GM23338 (cell line): ENCODE measurements around the gene MT1B. TPM values are rescaled to one million over a fixed set of nuclear protein-coding genes. Genes with fewer than 3 reads are reported as not detected.

Experiments
- ATAC-seq: fragments of 200-7000 bp; cut with Tn5 transposase; 3 replicates; pipeline ENCODE4 v1.9.1; 2020
- DNase-seq: peaks from one replicate; pipeline ENCODE4 v3.0.0-alpha.2; 2015; ENCODE audit warnings: low spot score
- H2AFZ ChIP-seq: fragments of 200-600 bp; sonication (generic); 2 replicates; pipeline ENCODE4 v1.8.0; 2016; ENCODE audit warnings: antibody characterized with exemption, mild to moderate bottlenecking, moderate library complexity
- H3F3A ChIP-seq: fragments of 200-600 bp; sonication (generic); replicated peaks from 2 replicates; pipeline ENCODE4 v1.8.0; 2017; ENCODE audit warnings: antibody characterized with exemption, mixed run types, low read depth
- H3K27ac ChIP-seq: fragments of 200-600 bp; sonication (generic); 2 replicates; pipeline ENCODE4 v1.6.1; 2016; ENCODE audit warnings: low read depth
- H3K27me3 ChIP-seq: fragments of 200-600 bp; sonication (generic); 2 replicates; pipeline ENCODE4 v1.8.0; 2016; ENCODE audit warnings: mild to moderate bottlenecking, mixed run types, moderate library complexity; ENCODE audit not compliant: insufficient read depth
- H3K36me3 ChIP-seq: fragments of 200-600 bp; sonication (generic); 2 replicates; pipeline ENCODE4 v1.8.0; 2016; ENCODE audit warnings: mild to moderate bottlenecking; ENCODE audit not compliant: insufficient read depth
- H3K4me1 ChIP-seq: fragments of 200-600 bp; sonication (generic); 2 replicates; pipeline ENCODE4 v1.8.0; 2016; ENCODE audit warnings: mild to moderate bottlenecking, moderate library complexity; ENCODE audit not compliant: insufficient read depth
- H3K4me2 ChIP-seq: fragments of 200-600 bp; sonication (generic); 2 replicates; pipeline ENCODE4 v1.7.1; 2017; ENCODE audit warnings: mixed run types
- H3K4me3 ChIP-seq: fragments of 200-600 bp; sonication (generic); 2 replicates; pipeline ENCODE4 v1.6.1; 2016; ENCODE audit warnings: mixed run types
- H3K79me2 ChIP-seq: fragments of 200-600 bp; sonication (generic); replicated peaks from 2 replicates; pipeline ENCODE4 v1.8.0; 2017; ENCODE audit warnings: mild to moderate bottlenecking; ENCODE audit not compliant: insufficient read depth
- H3K9me2 ChIP-seq: fragments of 200-600 bp; sonication (generic); 2 replicates; pipeline ENCODE4 v1.8.0; 2017; ENCODE audit not compliant: insufficient read depth
- H4K20me1 ChIP-seq: fragments of 200-600 bp; sonication (generic); replicated peaks from 2 replicates; pipeline ENCODE4 v1.8.0; 2017; ENCODE audit warnings: mild to moderate bottlenecking; ENCODE audit not compliant: insufficient read depth
- H3K27ac Mint-ChIP-seq: 2 replicates; pipeline ENCODE4 v1.8.0; 2020; ENCODE audit warnings: inconsistent platforms, mild to moderate bottlenecking, moderate library complexity, mixed read lengths
- H3K27me3 Mint-ChIP-seq: 3 replicates; pipeline ENCODE4 v1.8.0; 2022; ENCODE audit warnings: low read depth, mild to moderate bottlenecking, moderate library complexity, mixed read lengths, inconsistent platforms; ENCODE audit not compliant: insufficient read depth, poor library complexity
- H3K36me3 Mint-ChIP-seq: 3 replicates; pipeline ENCODE4 v1.8.0; 2021; ENCODE audit warnings: low read depth, mild to moderate bottlenecking, inconsistent platforms, moderate library complexity, mixed read lengths
- H3K4me1 Mint-ChIP-seq: 3 replicates; pipeline ENCODE4 v1.8.0; 2020; ENCODE audit warnings: mild to moderate bottlenecking, inconsistent platforms, mixed read lengths
- H3K4me3 Mint-ChIP-seq: 3 replicates; pipeline ENCODE4 v1.8.0; 2021; ENCODE audit warnings: moderate library complexity, mild to moderate bottlenecking, inconsistent platforms, mixed read lengths
- H3K9me3 Mint-ChIP-seq: 3 replicates; pipeline ENCODE4 v1.8.0; 2020; ENCODE audit warnings: moderate library complexity, mild to moderate bottlenecking, inconsistent platforms, mixed read lengths
- CREB1 ChIP-seq: fragments of 250-450 bp; sonication (Bioruptor Pico); IDR thresholded peaks from 2 replicates; pipeline ENCODE4 v1.5.0; 2020; ENCODE audit warnings: low read depth, mild to moderate bottlenecking, moderate library complexity
- EZH2 ChIP-seq: fragments of 200-600 bp; sonication (generic); IDR thresholded peaks from one replicate; pipeline ENCODE4 v1.8.0; 2017; ENCODE audit warnings: antibody characterized with exemption, mild to moderate bottlenecking, low read depth; ENCODE audit not compliant: unreplicated experiment
- EZH2phosphoT487 ChIP-seq: fragments of 200-600 bp; sonication (generic); IDR thresholded peaks from one replicate; pipeline ENCODE4 v1.8.1; 2018; ENCODE audit warnings: antibody characterized with exemption; ENCODE audit not compliant: unreplicated experiment
- JUNB ChIP-seq: IDR thresholded peaks from one replicate; pipeline ENCODE4 v1.6.1; 2016; ENCODE audit warnings: antibody characterized with exemption; ENCODE audit not compliant: unreplicated experiment
- NANOG ChIP-seq: IDR thresholded peaks from 2 replicates; pipeline ENCODE4 v1.6.1; 2016; ENCODE audit warnings: antibody characterized with exemption, borderline replicate concordance
- POLR2AphosphoS5 ChIP-seq: IDR thresholded peaks from 2 replicates; pipeline ENCODE4 v1.6.1; 2016; ENCODE audit warnings: antibody characterized with exemption, low read depth
- STAT1 ChIP-seq: IDR thresholded peaks from one replicate; pipeline ENCODE4 v1.6.1; 2016; ENCODE audit warnings: antibody characterized with exemption; ENCODE audit not compliant: unreplicated experiment
- ZNF114 ChIP-seq: fragments of 250-450 bp; sonication (Bioruptor Pico); IDR thresholded peaks from 2 replicates; pipeline ENCODE4 v1.5.0; 2020; ENCODE audit warnings: mild to moderate bottlenecking, moderate library complexity
- ZNF331 ChIP-seq: fragments of 250-450 bp; sonication (Bioruptor Pico); IDR thresholded peaks from 2 replicates; pipeline ENCODE4 v1.5.0; 2020; ENCODE audit warnings: low read depth, mild to moderate bottlenecking, moderate library complexity
- polyA plus RNA-seq: library from polyadenylated mRNA; unstranded; fragments of >200 nt; fragmentation: Nextera tagmentation; extraction: Ambion mirVana; gene quantifications from 2 replicates; pipeline ENCODE4 v1.2.1, GENCODE V29; 2016
- total RNA-seq: library from RNA; depleted of rRNA; stranded (reverse); fragments of >200 nt; shearing (Covaris generic); gene quantifications from 2 replicates; pipeline ENCODE4 v1.2.3, GENCODE V29; 2014
- TF ChIP-seq, protein P1 (sequence below): IDR thresholded peaks from one replicate; pipeline ENCODE4 v1.6.1; 2018; ENCODE audit warnings: antibody characterized with exemption; ENCODE audit not compliant: unreplicated experiment
- TF ChIP-seq, protein P2 (sequence below), 2 experiments: fragments of 200-600 bp in 1 of 2; sonication (generic) in 1 of 2; conservative IDR thresholded peaks; 2 replicates each; pipeline versions ENCODE4 v1.5.1 to v1.6.1; 2016 to 2017; ENCODE audit warnings: antibody characterized with exemption in 2 of 2, low read depth in 2 of 2, mild to moderate bottlenecking in 2 of 2, moderate library complexity in 1 of 2
- TF ChIP-seq, protein P3 (sequence below): IDR thresholded peaks from 2 replicates; pipeline ENCODE4 v1.6.1; 2016; ENCODE audit warnings: antibody characterized with exemption

MT1B gene
- total and polyA plus RNA-seq, 2 experiments from 2014 or later, result not detected

DNA sequence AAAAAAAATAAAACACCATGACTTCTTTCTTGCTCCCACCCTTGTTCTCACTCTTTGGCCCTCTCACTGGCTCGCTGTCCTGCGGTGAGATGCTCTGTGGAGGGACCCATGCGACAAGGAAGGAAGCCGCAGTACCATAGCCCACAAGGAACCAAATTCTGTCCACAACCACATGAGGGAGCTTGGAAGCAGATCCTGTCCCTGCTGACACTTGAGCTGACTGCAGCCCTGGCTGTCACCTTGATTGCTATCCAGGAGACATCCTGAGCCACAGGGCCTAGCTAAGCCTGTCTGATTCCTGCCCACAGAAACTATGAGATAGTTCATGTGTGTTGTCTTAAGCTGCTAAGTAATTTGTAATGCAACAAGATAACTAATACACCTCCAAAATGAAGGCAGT lies 48.1 kb upstream of the MT1B start:
- H4K20me1 ChIP-seq, result no peaks in the 10 kb centered on the region
- ATAC-seq (peak; percentile 36), DNase-seq (peak; percentile 80)
- Mint-ChIP-seq H3K4me3 (no peak overlapping the region; the same call in 2 of the 3 replicates), H3K4me1 (peaks cover 16% of the 10 kb centered on the region), H3K9me3 (no peaks in the 10 kb centered on the region), H3K27ac (no peak overlapping the region), H3K27me3 (peaks cover 19% of the 10 kb centered on the region), H3K36me3 (no peaks in the 10 kb centered on the region)
- H3K4me1 ChIP-seq, result peaks cover 4% of the 10 kb centered on the region
- H3F3A ChIP-seq, result 0 out of 2 replicates have a peak, but pooled peaks cover 6% of the 10 kb centered on the region
- peaks cover 29% of the 10 kb centered on the region for H3K27me3 ChIP-seq
- no peak for TF ChIP-seq ZNF331 (CRISPR knock-in tag)
- TF ChIP-seq, protein P1, sequence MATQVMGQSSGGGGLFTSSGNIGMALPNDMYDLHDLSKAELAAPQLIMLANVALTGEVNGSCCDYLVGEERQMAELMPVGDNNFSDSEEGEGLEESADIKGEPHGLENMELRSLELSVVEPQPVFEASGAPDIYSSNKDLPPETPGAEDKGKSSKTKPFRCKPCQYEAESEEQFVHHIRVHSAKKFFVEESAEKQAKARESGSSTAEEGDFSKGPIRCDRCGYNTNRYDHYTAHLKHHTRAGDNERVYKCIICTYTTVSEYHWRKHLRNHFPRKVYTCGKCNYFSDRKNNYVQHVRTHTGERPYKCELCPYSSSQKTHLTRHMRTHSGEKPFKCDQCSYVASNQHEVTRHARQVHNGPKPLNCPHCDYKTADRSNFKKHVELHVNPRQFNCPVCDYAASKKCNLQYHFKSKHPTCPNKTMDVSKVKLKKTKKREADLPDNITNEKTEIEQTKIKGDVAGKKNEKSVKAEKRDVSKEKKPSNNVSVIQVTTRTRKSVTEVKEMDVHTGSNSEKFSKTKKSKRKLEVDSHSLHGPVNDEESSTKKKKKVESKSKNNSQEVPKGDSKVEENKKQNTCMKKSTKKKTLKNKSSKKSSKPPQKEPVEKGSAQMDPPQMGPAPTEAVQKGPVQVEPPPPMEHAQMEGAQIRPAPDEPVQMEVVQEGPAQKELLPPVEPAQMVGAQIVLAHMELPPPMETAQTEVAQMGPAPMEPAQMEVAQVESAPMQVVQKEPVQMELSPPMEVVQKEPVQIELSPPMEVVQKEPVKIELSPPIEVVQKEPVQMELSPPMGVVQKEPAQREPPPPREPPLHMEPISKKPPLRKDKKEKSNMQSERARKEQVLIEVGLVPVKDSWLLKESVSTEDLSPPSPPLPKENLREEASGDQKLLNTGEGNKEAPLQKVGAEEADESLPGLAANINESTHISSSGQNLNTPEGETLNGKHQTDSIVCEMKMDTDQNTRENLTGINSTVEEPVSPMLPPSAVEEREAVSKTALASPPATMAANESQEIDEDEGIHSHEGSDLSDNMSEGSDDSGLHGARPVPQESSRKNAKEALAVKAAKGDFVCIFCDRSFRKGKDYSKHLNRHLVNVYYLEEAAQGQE, result no peak
- TF ChIP-seq, protein P2, sequence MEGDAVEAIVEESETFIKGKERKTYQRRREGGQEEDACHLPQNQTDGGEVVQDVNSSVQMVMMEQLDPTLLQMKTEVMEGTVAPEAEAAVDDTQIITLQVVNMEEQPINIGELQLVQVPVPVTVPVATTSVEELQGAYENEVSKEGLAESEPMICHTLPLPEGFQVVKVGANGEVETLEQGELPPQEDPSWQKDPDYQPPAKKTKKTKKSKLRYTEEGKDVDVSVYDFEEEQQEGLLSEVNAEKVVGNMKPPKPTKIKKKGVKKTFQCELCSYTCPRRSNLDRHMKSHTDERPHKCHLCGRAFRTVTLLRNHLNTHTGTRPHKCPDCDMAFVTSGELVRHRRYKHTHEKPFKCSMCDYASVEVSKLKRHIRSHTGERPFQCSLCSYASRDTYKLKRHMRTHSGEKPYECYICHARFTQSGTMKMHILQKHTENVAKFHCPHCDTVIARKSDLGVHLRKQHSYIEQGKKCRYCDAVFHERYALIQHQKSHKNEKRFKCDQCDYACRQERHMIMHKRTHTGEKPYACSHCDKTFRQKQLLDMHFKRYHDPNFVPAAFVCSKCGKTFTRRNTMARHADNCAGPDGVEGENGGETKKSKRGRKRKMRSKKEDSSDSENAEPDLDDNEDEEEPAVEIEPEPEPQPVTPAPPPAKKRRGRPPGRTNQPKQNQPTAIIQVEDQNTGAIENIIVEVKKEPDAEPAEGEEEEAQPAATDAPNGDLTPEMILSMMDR (conservative IDR thresholded peaks at IDR 0.05; ENCODE audit: low read depth in 2 of 2), result peak; percentile 40 to 83; a peak in 3 of 4 replicates
- no peak for TF ChIP-seq EZH2
- H2AFZ ChIP-seq, result no peak overlapping the region
- no peak overlapping the region for H3K4me3 ChIP-seq
- no peaks in the 10 kb centered on the region for H3K9me2 ChIP-seq
- H3K36me3 ChIP-seq, result no peaks in the 10 kb centered on the region
- H3K27ac ChIP-seq, result no peak overlapping the region
- no peak overlapping the region for H3K4me2 ChIP-seq
- no peaks in the 10 kb centered on the region for H3K79me2 ChIP-seq

DNA sequence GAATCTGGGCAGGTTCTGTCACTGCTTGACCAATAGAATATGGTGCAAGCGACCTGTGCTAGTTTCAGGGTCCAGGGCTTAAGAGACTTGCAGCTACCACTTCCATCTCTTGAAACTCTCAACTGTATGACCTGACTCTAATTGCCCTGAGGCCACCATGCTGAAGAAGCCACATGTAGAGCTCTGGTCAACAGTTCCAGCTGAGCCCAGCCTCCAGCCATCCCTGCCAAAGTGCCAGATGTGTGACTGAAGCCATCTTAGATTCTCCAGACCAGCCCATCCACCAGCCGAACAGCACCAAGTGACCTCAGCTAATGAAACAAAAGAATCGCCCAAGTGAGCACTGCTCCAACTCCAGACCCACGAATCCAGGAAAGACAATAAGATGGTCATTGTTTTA lies 46.7 kb upstream of the MT1B start:
- H4K20me1 ChIP-seq, result no peaks in the 10 kb centered on the region
- Mint-ChIP-seq H3K27me3 (peaks cover 33% of the 10 kb centered on the region), H3K27ac (no peak overlapping the region), H3K9me3 (no peaks in the 10 kb centered on the region), H3K36me3 (peaks cover 9% of the 10 kb centered on the region; the same call in 2 of the 3 replicates), H3K4me3 (no peak overlapping the region), H3K4me1 (peaks cover 25% of the 10 kb centered on the region)
- H3F3A ChIP-seq, result peaks cover 11% of the 10 kb centered on the region; the same call in 1 of the 2 replicates
- H2AFZ ChIP-seq, result no peak overlapping the region
- H3K27ac ChIP-seq, result no peak overlapping the region
- no peak for ATAC-seq
- no peaks in the 10 kb centered on the region for H3K9me2 ChIP-seq
- H3K4me1 ChIP-seq, result peaks cover 18% of the 10 kb centered on the region
- H3K27me3 ChIP-seq, result peaks cover 42% of the 10 kb centered on the region
- H3K4me3 ChIP-seq, result no peak overlapping the region
- no peaks in the 10 kb centered on the region for H3K79me2 ChIP-seq
- no peak for DNase-seq
- no peak overlapping the region for H3K4me2 ChIP-seq
- H3K36me3 ChIP-seq, result no peaks in the 10 kb centered on the region
- TF ChIP-seq JUNB, result no peak
- TF ChIP-seq EZH2phosphoT487, result no peak
- TF ChIP-seq ZNF114, result no peak
- TF ChIP-seq, protein P2 (conservative IDR thresholded peaks at IDR 0.05; ENCODE audit: low read depth in 2 of 2), result no peak
- no peak for TF ChIP-seq CREB1 (CRISPR knock-in tag)
- TF ChIP-seq POLR2AphosphoS5, result no peak
- no peak for TF ChIP-seq STAT1
- TF ChIP-seq, protein P3, sequence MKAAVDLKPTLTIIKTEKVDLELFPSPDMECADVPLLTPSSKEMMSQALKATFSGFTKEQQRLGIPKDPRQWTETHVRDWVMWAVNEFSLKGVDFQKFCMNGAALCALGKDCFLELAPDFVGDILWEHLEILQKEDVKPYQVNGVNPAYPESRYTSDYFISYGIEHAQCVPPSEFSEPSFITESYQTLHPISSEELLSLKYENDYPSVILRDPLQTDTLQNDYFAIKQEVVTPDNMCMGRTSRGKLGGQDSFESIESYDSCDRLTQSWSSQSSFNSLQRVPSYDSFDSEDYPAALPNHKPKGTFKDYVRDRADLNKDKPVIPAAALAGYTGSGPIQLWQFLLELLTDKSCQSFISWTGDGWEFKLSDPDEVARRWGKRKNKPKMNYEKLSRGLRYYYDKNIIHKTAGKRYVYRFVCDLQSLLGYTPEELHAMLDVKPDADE, result no peak
- TF ChIP-seq ZNF331 (CRISPR knock-in tag), result no peak
- TF ChIP-seq EZH2, result no peak
- TF ChIP-seq NANOG, result no peak
- TF ChIP-seq, protein P1, result no peak
